ENCODE results near the gene KHDRBS2.

DNA sequence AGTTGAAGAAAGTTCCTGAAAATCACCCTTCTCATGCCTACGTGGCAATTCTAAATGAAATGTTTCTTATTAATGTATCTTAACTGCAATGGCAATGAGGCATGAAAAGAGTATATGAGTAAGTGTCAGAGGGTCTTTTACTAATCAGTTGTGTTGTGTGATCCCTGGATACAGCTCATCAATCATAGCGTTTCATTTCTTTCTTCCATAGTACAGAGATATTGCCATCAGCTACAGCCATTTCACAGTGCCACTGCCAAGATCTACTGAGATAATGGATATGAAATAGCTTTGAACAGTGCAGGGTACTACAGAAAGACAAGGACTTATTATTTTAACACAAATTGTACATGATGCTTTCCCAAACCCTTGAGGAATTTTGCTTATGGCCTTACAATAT is 450.8 kb downstream of the KHDRBS2 start:
- TF ChIP-seq, protein P1, sequence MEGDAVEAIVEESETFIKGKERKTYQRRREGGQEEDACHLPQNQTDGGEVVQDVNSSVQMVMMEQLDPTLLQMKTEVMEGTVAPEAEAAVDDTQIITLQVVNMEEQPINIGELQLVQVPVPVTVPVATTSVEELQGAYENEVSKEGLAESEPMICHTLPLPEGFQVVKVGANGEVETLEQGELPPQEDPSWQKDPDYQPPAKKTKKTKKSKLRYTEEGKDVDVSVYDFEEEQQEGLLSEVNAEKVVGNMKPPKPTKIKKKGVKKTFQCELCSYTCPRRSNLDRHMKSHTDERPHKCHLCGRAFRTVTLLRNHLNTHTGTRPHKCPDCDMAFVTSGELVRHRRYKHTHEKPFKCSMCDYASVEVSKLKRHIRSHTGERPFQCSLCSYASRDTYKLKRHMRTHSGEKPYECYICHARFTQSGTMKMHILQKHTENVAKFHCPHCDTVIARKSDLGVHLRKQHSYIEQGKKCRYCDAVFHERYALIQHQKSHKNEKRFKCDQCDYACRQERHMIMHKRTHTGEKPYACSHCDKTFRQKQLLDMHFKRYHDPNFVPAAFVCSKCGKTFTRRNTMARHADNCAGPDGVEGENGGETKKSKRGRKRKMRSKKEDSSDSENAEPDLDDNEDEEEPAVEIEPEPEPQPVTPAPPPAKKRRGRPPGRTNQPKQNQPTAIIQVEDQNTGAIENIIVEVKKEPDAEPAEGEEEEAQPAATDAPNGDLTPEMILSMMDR (IDR thresholded peaks at IDR 0.05): no peak
- TF ChIP-seq POLR2A (IDR thresholded peaks at IDR 0.05): no peak
